GM12878 (cell line): ENCODE results near the gene CLIP1. TPM values are rescaled to one million over a fixed set of nuclear protein-coding genes. Genes with fewer than 3 reads are reported as not detected.

Source experiments
- ASH2L ChIP-seq: fragments of 300-600, 200-600 bp; sonication (generic); IDR thresholded peaks from 2 replicates; pipeline ENCODE4 v1.6.1; 2017; ENCODE audit warnings: low read depth, mild to moderate bottlenecking, borderline replicate concordance
- CEBPZ ChIP-seq: fragments of 150-350 bp; IDR thresholded peaks from 2 replicates; pipeline ENCODE4 v1.6.1; 2016; ENCODE audit warnings: low read depth, low read length
- CTCF ChIP-seq, 3 experiments: IDR thresholded peaks in 2 of 3; conservative IDR thresholded peaks in 1 of 3; 2 replicates each; pipeline ENCODE4 v1.5.1; 2011; ENCODE audit warnings: low read depth in 3 of 3, low read length in 3 of 3, mild to moderate bottlenecking in 3 of 3, control low read depth in 2 of 3, moderate library complexity in 2 of 3, inconsistent platforms in 1 of 3, mixed read lengths in 1 of 3; ENCODE audit not compliant: control insufficient read depth in 2 of 3, insufficient read depth in 1 of 3; ENCODE audit errors: extremely low read depth in 1 of 3
- FOXM1 ChIP-seq: IDR thresholded peaks from 2 replicates; pipeline ENCODE4 v1.6.1; 2012; ENCODE audit warnings: low read depth, mild to moderate bottlenecking, inconsistent platforms, low read length, moderate library complexity
- IKZF1 ChIP-seq: fragments of 450-650 bp; conservative IDR thresholded peaks from 2 replicates; pipeline ENCODE4 v1.6.1; 2017; ENCODE audit warnings: antibody characterized with exemption, mild to moderate bottlenecking
- KAT2A ChIP-seq: conservative IDR thresholded peaks from 2 replicates; pipeline ENCODE4 v1.6.1; 2011; ENCODE audit warnings: low read depth, low read length; ENCODE audit not compliant: control insufficient read depth
- MTA2 ChIP-seq: fragments of 450-650 bp; IDR thresholded peaks from 2 replicates; pipeline ENCODE4 v1.6.1; 2016; ENCODE audit warnings: low read depth, mild to moderate bottlenecking, moderate library complexity
- MYC ChIP-seq: IDR thresholded peaks from 2 replicates; pipeline ENCODE4 v1.6.1; 2011; ENCODE audit warnings: mild to moderate bottlenecking, low read length, moderate library complexity, inconsistent platforms; ENCODE audit not compliant: insufficient read depth, insufficient replicate concordance, insufficient read length, severe bottlenecking
- NBN ChIP-seq: fragments of 450-650 bp; IDR thresholded peaks from 2 replicates; pipeline ENCODE4 v1.6.1; 2016
- NKRF ChIP-seq: fragments of 450-650 bp; conservative IDR thresholded peaks from 2 replicates; pipeline ENCODE4 v1.6.1; 2017; ENCODE audit warnings: mild to moderate bottlenecking, moderate library complexity
- NR2C1 ChIP-seq: fragments of 450-650 bp; IDR thresholded peaks from 2 replicates; pipeline ENCODE4 v1.6.1; 2017; ENCODE audit warnings: antibody characterized with exemption, mild to moderate bottlenecking, moderate library complexity
- RB1 ChIP-seq: fragments of 450-650 bp; formaldehyde crosslinking; IDR thresholded peaks from 2 replicates; pipeline ENCODE4 v1.6.1; 2017; ENCODE audit warnings: mild to moderate bottlenecking, borderline replicate concordance
- SRF ChIP-seq, 2 experiments: IDR thresholded peaks; 2 replicates each; pipeline ENCODE4 v1.6.1; 2011; ENCODE audit warnings: low read depth in 2 of 2, low read length in 2 of 2, mild to moderate bottlenecking in 1 of 2, moderate library complexity in 1 of 2
- STAT1 ChIP-seq: fragments of 450-650 bp; conservative IDR thresholded peaks from 2 replicates; pipeline ENCODE4 v1.6.1; 2014; ENCODE audit warnings: antibody characterized with exemption, mild to moderate bottlenecking
- STAT3 ChIP-seq: IDR thresholded peaks from 2 replicates; pipeline ENCODE4 v1.6.1; 2011; ENCODE audit warnings: low read depth, low read length, improper control_type of control experiment
- SUZ12 ChIP-seq: fragments of 200-600 bp; sonication (generic); IDR thresholded peaks from one replicate; pipeline ENCODE4 v1.6.1; 2018; ENCODE audit warnings: antibody characterized with exemption, mild to moderate bottlenecking; ENCODE audit not compliant: unreplicated experiment
- ZBED1 ChIP-seq: IDR thresholded peaks from 2 replicates; pipeline ENCODE4 v1.6.1; 2016; ENCODE audit warnings: borderline replicate concordance
- ZBTB33 ChIP-seq: fragments of 450-650 bp; IDR thresholded peaks from 2 replicates; pipeline ENCODE4 v1.6.1; 2017; ENCODE audit warnings: mild to moderate bottlenecking
- polyA plus RNA-seq, 11 experiments: library from polyadenylated mRNA; depleted of rRNA in 4 of 11; unstranded in 6 of 11; stranded (reverse) in 5 of 11; fragments of >200 nt; fragmentation: Nextera tagmentation in 4 of 11; fragmentation: Illumina TruSeq in 1 of 11; extraction: Ambion mirVana in 4 of 11; extraction: Trizol in 1 of 11; gene quantifications; 1 replicate in 1 of 11; 2 replicates in 10 of 11; pipeline versions ENCODE4 v1.2.1 to v1.2.3, GENCODE V29; 2011 to 2016; ENCODE audit warnings: inconsistent platforms in 2 of 11, missing spikeins in 2 of 11, low read depth in 1 of 11
- total RNA-seq, 4 experiments: library from RNA; depleted of rRNA in 3 of 4; stranded (reverse); fragments of >200 nt in 3 of 4; fragmentation: Illumina TruSeq in 1 of 4; extraction: Trizol in 1 of 4; gene quantifications; 2 replicates each; pipeline versions ENCODE4 v1.2.1 to v1.2.3, GENCODE V29; 2013 to 2021

Gene CLIP1
- total and polyA plus RNA-seq, 10 of the 15 experiments (the other 5 are each of a cell fraction or from before 2014, with no cell fraction given): 6.0 to 45.4 (median 25.2) TPM

- no peak for TF ChIP-seq KAT2A
- TF ChIP-seq ZBTB33: no peak
- no peak for TF ChIP-seq SUZ12
- TF ChIP-seq FOXM1: no peak
- peak; percentile 89 for TF ChIP-seq IKZF1
- no peak for TF ChIP-seq STAT1
- no peak for TF ChIP-seq ZBED1
- TF ChIP-seq CTCF (IDR thresholded peaks at IDR 0.05 in 2 of 3, conservative IDR thresholded peaks at IDR 0.05 in 1 of 3; ENCODE audit: control insufficient read depth in 2 of 3, extremely low read depth in 1 of 3, insufficient read depth in 1 of 3, low read depth in 3 of 3, low read length in 3 of 3): peak; percentile 30 to 57 (median 54); a peak in 4 of 6 replicates
- TF ChIP-seq MTA2: no peak
- no peak for TF ChIP-seq CEBPZ
- TF ChIP-seq ASH2L: peak; percentile 88; the same call in 1 of the 2 replicates
- no peak for TF ChIP-seq STAT3
- TF ChIP-seq NKRF: peak; percentile 79
- no peak for TF ChIP-seq NBN
- no peak for TF ChIP-seq SRF (IDR thresholded peaks at IDR 0.05; ENCODE audit: low read depth in 2 of 2, low read length in 2 of 2)
- TF ChIP-seq RB1: peak; percentile 60; the same call in 1 of the 2 replicates
- TF ChIP-seq MYC: no peak
- peak; percentile 56 for TF ChIP-seq NR2C1
Measured at GRCh38 chr12:122421821-122422729, at the start of gene CLIP1 (continued).
